ENCODE data around the gene KRT73. TPM values are rescaled to one million over a fixed set of nuclear protein-coding genes. Genes with fewer than 3 reads are reported as not detected.

The KRT73 gene
- total RNA-seq, 2 experiments from 2014 or later, result 67.2 to 69.7 TPM

GRCh38 chr12:52634266-52635056, 16.1 kb upstream of the KRT73 start:
- TF ChIP-seq, protein P1, sequence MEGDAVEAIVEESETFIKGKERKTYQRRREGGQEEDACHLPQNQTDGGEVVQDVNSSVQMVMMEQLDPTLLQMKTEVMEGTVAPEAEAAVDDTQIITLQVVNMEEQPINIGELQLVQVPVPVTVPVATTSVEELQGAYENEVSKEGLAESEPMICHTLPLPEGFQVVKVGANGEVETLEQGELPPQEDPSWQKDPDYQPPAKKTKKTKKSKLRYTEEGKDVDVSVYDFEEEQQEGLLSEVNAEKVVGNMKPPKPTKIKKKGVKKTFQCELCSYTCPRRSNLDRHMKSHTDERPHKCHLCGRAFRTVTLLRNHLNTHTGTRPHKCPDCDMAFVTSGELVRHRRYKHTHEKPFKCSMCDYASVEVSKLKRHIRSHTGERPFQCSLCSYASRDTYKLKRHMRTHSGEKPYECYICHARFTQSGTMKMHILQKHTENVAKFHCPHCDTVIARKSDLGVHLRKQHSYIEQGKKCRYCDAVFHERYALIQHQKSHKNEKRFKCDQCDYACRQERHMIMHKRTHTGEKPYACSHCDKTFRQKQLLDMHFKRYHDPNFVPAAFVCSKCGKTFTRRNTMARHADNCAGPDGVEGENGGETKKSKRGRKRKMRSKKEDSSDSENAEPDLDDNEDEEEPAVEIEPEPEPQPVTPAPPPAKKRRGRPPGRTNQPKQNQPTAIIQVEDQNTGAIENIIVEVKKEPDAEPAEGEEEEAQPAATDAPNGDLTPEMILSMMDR (IDR thresholded peaks at IDR 0.05), result no peak
- Mint-ChIP-seq H3K4me1 (ENCODE audit: low read depth) (peaks cover 66% of the 10 kb centered on the region), H3K36me3 (ENCODE audit: low read depth) (peaks cover 5% of the 10 kb centered on the region), H3K27me3 (no peaks in the 10 kb centered on the region), H3K4me3 (peak overlapping the region; percentile 30), H3K9me3 (no peaks in the 10 kb centered on the region), H3K27ac (peak overlapping the region; percentile 89)
- ChIA-PET CTCF (no interaction called here), POLR2A (interaction anchor here (1.2 to 3.1 kb wide), 6 partner anchors 11 to 240 kb away, joined by 3 to 27 read pairs (median 6); no protein-coding TSS in a partner anchor)
- Histone ChIP-seq H3K36me3 (ENCODE audit: insufficient read depth, low read length) (no peaks in the 10 kb centered on the region), H3K9me3 (ENCODE audit: control insufficient read depth in 1 of 2, insufficient read depth in 1 of 2, low read length in 2 of 2) (no peaks in the 10 kb centered on the region), H3K4me1 (ENCODE audit: insufficient read depth, low read length) (peaks cover 55% of the 10 kb centered on the region), H3K4me3 (ENCODE audit: low read length) (no peak overlapping the region), H3K27me3 (ENCODE audit: control insufficient read depth in 1 of 2, insufficient read depth in 2 of 2, low read length in 2 of 2) (no peaks in the 10 kb centered on the region), H3K27ac (ENCODE audit: low read depth in 1 of 2, low read length in 2 of 2) (no peak overlapping the region)
- intact Hi-C loops (cut with DNase I, micrococcal nuclease), result no loop called here
- ATAC-seq (ENCODE audit: poor library complexity) (no peak), DNase-seq (no peak)

DNA sequence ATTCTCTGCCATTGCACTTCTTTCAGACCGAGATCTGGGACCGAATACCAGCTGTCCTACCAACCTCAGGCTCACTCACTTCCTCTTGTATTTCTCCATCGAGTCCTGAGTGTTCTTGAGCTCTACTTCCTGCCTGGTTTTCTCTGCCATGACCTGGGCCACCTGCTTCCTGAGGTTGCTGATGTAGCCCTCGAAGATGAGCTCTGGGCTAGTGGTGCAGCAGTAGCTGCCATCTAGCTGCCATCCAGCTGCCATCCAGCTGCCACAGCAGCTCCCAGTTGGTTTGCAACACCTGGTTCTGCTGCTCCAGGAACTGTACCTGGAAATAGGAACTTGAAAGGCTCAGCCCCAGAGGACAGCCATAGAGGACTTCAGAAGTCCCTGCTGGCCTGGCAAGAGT, 15.0 kb upstream of the KRT73 start:
- Mint-ChIP-seq H3K27ac (peak overlapping the region; percentile 89), H3K27me3 (no peaks in the 10 kb centered on the region), H3K4me3 (peak overlapping the region; percentile 79), H3K36me3 (ENCODE audit: low read depth) (peaks cover 8% of the 10 kb centered on the region), H3K4me1 (ENCODE audit: low read depth) (peaks cover 72% of the 10 kb centered on the region), H3K9me3 (no peaks in the 10 kb centered on the region)
- Histone ChIP-seq H3K27me3 (ENCODE audit: control insufficient read depth in 1 of 2, insufficient read depth in 2 of 2, low read length in 2 of 2) (no peaks in the 10 kb centered on the region), H3K9me3 (ENCODE audit: control insufficient read depth in 1 of 2, insufficient read depth in 1 of 2, low read length in 2 of 2) (no peaks in the 10 kb centered on the region), H3K36me3 (ENCODE audit: insufficient read depth, low read length) (no peaks in the 10 kb centered on the region), H3K4me1 (ENCODE audit: insufficient read depth, low read length) (peaks cover 63% of the 10 kb centered on the region), H3K4me3 (ENCODE audit: low read length) (no peak overlapping the region), H3K27ac (ENCODE audit: low read depth in 1 of 2, low read length in 2 of 2) (no peak overlapping the region)
- DNase-seq (peak in 5 of 14 experiments; percentile 24 to 69 (median 58)), ATAC-seq (ENCODE audit: poor library complexity) (peak; percentile 68)
- ChIA-PET CTCF (interaction anchor here (1.1 kb wide), 1 partner anchor 31 kb away, joined by 3 read pairs; no protein-coding TSS in a partner anchor), POLR2A (interaction anchor here (0.8 to 3.1 kb wide), 10 partner anchors 9 to 241 kb away, joined by 3 to 27 read pairs (median 6); no protein-coding TSS in a partner anchor)
- intact Hi-C loops (cut with DNase I, micrococcal nuclease), result loop anchor here in 1 of 2 experiments (1.0 to 2.0 kb wide), 2 partner anchors 12 to 19 kb away; no protein-coding TSS in a partner anchor
- TF ChIP-seq, protein P1 (IDR thresholded peaks at IDR 0.05), result no peak

DNA sequence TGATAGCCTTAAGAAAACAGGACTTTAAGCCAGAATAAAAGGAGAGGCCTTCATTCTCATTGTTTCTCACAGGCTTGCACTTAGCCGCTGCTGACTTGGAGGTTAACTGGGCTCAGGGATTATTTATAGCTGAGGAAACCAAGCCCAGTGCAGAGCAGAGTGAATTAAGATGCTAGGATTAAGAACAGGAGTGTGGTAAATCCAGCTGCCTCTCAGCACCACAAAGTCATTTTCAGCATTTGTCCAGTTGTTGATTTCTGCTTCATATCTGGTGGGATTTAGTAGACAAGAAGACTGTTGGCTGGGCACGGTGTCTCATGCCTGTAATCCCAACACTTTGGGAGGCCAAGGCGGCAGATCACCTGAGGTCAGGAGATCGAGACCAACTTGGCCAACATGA, 14.3 kb upstream of the KRT73 start:
- H3K4me3 Mint-ChIP-seq, result no peak overlapping the region
- CTCF ChIA-PET, result interaction anchor here (1.1 kb wide), 1 partner anchor 32 kb away, joined by 3 read pairs; no protein-coding TSS in a partner anchor
- H3K9me3 Mint-ChIP-seq, result no peaks in the 10 kb centered on the region

More for the DNA sequence above, 14.3 kb upstream of the KRT73 start:
- Histone ChIP-seq H3K36me3 (ENCODE audit: insufficient read depth, low read length) (no peaks in the 10 kb centered on the region), H3K4me3 (ENCODE audit: low read length) (no peak overlapping the region), H3K9me3 (ENCODE audit: control insufficient read depth in 1 of 2, insufficient read depth in 1 of 2, low read length in 2 of 2) (no peaks in the 10 kb centered on the region), H3K4me1 (ENCODE audit: insufficient read depth, low read length) (peaks cover 63% of the 10 kb centered on the region), H3K27ac (ENCODE audit: low read depth in 1 of 2, low read length in 2 of 2) (no peak overlapping the region), H3K27me3 (ENCODE audit: control insufficient read depth in 1 of 2, insufficient read depth in 2 of 2, low read length in 2 of 2) (no peaks in the 10 kb centered on the region)
- POLR2A ChIA-PET, result interaction anchor here (1.1 to 3.1 kb wide), 8 partner anchors 10 to 242 kb away, joined by 3 to 27 read pairs (median 6); no protein-coding TSS in a partner anchor
- no peak for ATAC-seq (ENCODE audit: poor library complexity)
- Mint-ChIP-seq H3K27me3 (no peaks in the 10 kb centered on the region), H3K4me1 (ENCODE audit: low read depth) (peaks cover 77% of the 10 kb centered on the region), H3K27ac (peak overlapping the region; percentile 89), H3K36me3 (ENCODE audit: low read depth) (peaks cover 10% of the 10 kb centered on the region)
- DNase-seq, result no peak
- intact Hi-C loops (cut with DNase I, micrococcal nuclease), result loop anchor here in 1 of 2 experiments (1.0 to 2.0 kb wide), 2 partner anchors 13 to 18 kb away; no protein-coding TSS in a partner anchor
- TF ChIP-seq, protein P1 (IDR thresholded peaks at IDR 0.05), result no peak

All from CD4-positive, alpha-beta T cell (primary cell).